ENCODE measurements around the gene PKP3.

Gene PKP3

DNA sequence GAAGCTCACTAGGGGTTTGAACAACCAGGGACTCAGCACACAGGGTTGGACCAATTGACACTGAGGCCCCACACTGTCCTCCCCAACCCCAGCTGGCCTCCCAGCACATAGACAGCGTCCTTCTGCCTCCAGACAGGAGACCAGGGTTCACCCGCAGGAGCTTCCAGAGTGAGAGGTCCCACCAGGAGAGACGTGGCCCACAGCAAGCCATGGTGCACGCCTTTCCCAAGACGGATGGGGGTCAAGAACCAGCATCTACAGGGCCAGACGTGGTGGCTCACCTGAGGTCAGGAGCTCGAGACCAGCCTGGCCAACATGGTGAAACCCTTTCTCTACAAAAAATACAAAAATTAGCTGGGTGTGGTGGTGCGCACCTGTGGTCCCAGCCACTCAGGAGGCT, 32.8 kb downstream of the PKP3 start:
- TF ChIP-seq, protein P1, sequence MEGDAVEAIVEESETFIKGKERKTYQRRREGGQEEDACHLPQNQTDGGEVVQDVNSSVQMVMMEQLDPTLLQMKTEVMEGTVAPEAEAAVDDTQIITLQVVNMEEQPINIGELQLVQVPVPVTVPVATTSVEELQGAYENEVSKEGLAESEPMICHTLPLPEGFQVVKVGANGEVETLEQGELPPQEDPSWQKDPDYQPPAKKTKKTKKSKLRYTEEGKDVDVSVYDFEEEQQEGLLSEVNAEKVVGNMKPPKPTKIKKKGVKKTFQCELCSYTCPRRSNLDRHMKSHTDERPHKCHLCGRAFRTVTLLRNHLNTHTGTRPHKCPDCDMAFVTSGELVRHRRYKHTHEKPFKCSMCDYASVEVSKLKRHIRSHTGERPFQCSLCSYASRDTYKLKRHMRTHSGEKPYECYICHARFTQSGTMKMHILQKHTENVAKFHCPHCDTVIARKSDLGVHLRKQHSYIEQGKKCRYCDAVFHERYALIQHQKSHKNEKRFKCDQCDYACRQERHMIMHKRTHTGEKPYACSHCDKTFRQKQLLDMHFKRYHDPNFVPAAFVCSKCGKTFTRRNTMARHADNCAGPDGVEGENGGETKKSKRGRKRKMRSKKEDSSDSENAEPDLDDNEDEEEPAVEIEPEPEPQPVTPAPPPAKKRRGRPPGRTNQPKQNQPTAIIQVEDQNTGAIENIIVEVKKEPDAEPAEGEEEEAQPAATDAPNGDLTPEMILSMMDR (IDR thresholded peaks at IDR 0.05; ENCODE audit: low read depth, low read length) = no peak
- no peak overlapping the region for H3K4me3 ChIP-seq (replicated peaks in 1 of 2; ENCODE audit: low read depth in 2 of 2, low read length in 2 of 2)
- no peak for DNase-seq (ENCODE audit: low read depth in 2 of 2)

DNA sequence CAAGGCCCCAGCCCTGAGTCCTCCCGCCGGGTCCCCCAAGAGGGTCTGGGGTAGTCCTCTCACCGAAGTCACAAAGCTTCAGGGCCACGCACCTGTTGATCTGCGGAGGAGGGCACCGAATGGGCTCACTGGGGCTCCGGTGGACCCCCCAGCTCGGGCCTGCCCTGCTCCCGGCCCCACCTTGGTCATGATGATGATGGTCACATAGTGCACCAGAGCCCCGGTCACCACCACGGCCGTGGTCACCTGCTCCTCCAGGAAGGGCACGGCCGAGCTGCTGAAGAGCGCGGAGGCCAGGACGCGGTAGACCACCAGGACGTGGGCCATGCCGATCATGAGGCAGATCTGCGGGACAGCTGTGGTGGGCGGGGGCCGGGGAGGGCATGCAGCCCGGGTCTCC, 34.3 kb downstream of the PKP3 start:
- no peak overlapping the region for H3K4me3 ChIP-seq (replicated peaks in 1 of 2; ENCODE audit: low read depth in 2 of 2, low read length in 2 of 2)
- TF ChIP-seq, protein P1 (IDR thresholded peaks at IDR 0.05; ENCODE audit: low read depth, low read length) = no peak
- DNase-seq (ENCODE audit: low read depth in 2 of 2) = no peak

DNA sequence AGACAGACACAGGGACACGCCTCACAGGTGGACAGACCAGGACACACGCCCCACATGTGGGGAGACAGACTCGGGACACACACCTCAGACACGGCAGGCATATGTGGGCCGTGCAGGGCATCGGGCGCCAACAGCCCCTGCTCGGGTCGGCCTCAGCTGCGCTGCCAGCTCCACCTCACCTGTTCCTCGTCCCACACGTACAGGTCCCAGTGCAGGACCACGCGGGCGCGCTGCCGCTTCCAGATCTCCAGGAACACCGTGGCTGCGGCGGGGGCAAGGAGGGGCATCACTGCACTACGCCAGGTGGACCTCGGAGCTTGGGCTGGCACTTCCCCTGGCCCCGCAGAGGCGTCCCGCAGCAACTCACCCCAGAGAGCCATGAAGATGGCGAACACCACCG, 35.4 kb downstream of the PKP3 start:
- no peak for DNase-seq (ENCODE audit: low read depth in 2 of 2)
- H3K4me3 ChIP-seq (replicated peaks in 1 of 2; ENCODE audit: low read depth in 2 of 2, low read length in 2 of 2) = no peak overlapping the region
- TF ChIP-seq, protein P1 (IDR thresholded peaks at IDR 0.05; ENCODE audit: low read depth, low read length) = no peak

DNA sequence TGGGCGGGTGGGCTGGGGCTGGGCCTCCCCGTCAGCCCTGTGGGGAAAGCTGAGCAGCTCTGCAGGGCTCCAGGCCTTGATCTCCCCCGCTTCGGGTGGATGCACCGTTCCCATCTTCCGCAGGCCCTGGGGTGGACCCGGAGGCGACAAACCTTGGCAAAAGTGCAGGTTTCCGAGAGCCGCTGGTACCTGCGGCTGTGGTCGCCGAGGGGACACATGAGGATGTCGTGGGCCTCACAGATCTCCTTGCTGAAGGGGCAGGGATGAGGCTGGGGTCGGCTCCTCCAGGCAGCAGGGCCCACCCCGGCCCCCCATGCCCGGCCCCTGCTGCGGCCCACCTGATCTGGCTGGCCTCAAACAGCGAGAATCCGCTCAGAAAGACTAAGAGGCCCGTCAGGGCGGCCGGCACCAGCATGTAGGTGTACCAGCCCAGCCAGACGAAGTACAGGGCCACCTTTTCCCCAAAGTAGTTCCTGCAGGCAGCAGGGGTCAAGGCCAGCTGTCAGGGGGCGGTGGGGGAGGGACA, 36.0 kb downstream of the PKP3 start:
- TF ChIP-seq, protein P1 (IDR thresholded peaks at IDR 0.05; ENCODE audit: low read depth, low read length) = no peak
- DNase-seq (ENCODE audit: low read depth in 2 of 2) = no peak
- no peak overlapping the region for H3K4me3 ChIP-seq (replicated peaks in 1 of 2; ENCODE audit: low read depth in 2 of 2, low read length in 2 of 2)

DNA sequence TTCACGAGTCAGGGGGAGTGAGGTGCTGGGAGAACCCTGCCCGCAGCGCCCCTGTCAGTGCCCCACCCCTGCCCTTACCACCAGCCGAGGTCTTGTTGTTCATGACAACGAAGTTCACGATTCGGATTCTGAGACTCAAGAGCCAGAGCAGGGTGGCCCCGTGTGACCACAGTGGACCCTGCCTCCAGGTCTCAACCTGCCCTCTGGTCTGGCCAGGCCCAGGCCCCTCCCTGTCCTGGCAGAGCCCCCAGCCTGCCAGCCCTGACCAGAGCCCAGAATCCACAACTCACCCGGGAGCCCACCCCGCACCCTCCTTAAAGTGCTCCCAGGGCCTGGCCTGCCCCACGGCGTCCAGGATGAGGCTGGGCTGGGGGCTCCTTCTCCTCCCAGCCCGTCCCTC, 37.9 kb downstream of the PKP3 start:
- TF ChIP-seq, protein P1 (IDR thresholded peaks at IDR 0.05; ENCODE audit: low read depth, low read length) = no peak
- DNase-seq (ENCODE audit: low read depth in 2 of 2) = no peak
- no peak overlapping the region for H3K4me3 ChIP-seq (replicated peaks in 1 of 2; ENCODE audit: low read depth in 2 of 2, low read length in 2 of 2)

DNA sequence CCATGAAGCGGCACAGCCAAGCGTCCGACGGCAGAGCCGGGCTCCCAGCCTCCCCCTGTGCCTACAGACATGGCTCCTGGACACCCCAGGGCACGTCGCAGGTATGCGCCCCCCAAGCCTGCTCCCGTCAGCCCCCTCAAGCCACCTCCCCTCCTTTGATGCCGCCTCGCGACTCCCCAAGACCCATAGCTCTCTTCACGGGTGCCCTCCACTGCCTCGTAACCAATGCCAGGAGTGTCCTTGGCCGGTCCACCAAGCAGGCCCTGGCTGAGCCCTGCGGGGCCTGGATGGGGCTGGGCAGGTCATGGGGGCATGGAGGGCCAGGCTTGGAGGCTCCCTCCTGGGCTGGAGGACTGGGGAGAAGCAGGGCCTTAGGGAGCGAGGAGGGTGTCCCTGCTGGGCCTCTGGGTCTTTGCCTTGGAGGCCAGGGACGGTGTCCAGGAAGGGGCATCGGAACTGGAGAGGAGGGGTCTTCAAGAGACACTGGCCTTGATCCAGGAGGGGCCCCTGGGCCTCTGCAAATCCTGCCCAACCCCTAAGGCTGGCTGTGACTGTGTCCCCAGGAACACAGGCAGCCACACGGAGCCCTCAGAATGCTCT, 38.6 kb downstream of the PKP3 start:
- no peak for DNase-seq (ENCODE audit: low read depth in 2 of 2)
- H3K4me3 ChIP-seq (replicated peaks in 1 of 2; ENCODE audit: low read depth in 2 of 2, low read length in 2 of 2) = no peak overlapping the region
- TF ChIP-seq, protein P1 (IDR thresholded peaks at IDR 0.05; ENCODE audit: low read depth, low read length) = no peak

DNA sequence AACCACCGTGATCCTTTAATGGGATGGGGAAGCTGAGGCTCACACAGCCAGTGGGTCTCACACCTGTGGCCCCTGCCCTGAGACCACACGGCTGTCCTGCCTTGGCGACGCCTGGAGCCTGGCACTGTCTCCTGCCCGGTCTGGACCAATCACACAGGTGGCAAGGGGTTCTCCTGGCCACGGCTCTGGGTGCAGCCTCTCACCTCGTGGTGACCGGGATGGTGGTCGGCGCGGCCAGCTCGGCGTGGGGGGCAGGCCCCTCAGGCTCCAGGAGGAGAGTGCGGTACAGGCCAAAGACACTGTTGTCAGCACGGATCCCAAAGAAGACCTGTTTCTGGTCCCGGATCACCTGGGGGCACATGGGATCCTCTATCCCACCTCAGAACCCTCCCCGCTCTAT, 39.1 kb downstream of the PKP3 start:
- TF ChIP-seq, protein P1 (IDR thresholded peaks at IDR 0.05; ENCODE audit: low read depth, low read length) = no peak
- no peak for DNase-seq (ENCODE audit: low read depth in 2 of 2)
- H3K4me3 ChIP-seq (replicated peaks in 1 of 2; ENCODE audit: low read depth in 2 of 2, low read length in 2 of 2) = no peak overlapping the region
